Right lobe of liver (tissue), 4 donors: ENCODE data around the gene ABCA12.

Experiments used
- CTCF ChIP-seq, 4 donors: fragments of 200-600 bp in 3 of 4; fragments of 450-650 bp in 1 of 4; IDR thresholded peaks; one replicate each; pipeline versions ENCODE4 v1.5.1 to v1.8.0; 2016 to 2022; ENCODE audit warnings: antibody characterized with exemption in 4 of 4, mild to moderate bottlenecking in 2 of 4
- POLR2A ChIP-seq: fragments of 450-650 bp; IDR thresholded peaks from one replicate; pipeline ENCODE4 v1.6.1; 2017; ENCODE audit warnings: antibody characterized with exemption, mild to moderate bottlenecking
- donor health status: DM: no; HTN: no; CAD: no.
- donor health status: DM: no; HTN: no; CAD: no.
- donor health status: DM: no; HTN: yes; CAD: no.

- TF ChIP-seq POLR2A (no peak), CTCF (IDR thresholded peaks at IDR 0.05) (no peak)
Observed at GRCh38 chr2:214989187-214989586, 149.2 kb downstream of the ABCA12 start.
